Measurements from ENCODE around the gene CCDC47.

The CCDC47 gene, protein sequence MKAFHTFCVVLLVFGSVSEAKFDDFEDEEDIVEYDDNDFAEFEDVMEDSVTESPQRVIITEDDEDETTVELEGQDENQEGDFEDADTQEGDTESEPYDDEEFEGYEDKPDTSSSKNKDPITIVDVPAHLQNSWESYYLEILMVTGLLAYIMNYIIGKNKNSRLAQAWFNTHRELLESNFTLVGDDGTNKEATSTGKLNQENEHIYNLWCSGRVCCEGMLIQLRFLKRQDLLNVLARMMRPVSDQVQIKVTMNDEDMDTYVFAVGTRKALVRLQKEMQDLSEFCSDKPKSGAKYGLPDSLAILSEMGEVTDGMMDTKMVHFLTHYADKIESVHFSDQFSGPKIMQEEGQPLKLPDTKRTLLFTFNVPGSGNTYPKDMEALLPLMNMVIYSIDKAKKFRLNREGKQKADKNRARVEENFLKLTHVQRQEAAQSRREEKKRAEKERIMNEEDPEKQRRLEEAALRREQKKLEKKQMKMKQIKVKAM

GRCh38 chr17:63773272-63774140 is at the start of gene CCDC47:
TSS of gene CCDC47 (minus strand) at chr17:63773597. CDS start at chr17:63766175, 7,422 bp downstream.
- peak within 1 kb of the TSS; percentile 91 to 93 for H3K4me3 ChIP-seq (ENCODE audit: low read depth in 1 of 2, low read length in 2 of 2)
- H3K36me3 ChIP-seq (ENCODE audit: control insufficient read depth in 1 of 2, insufficient read depth in 2 of 2, low read length in 2 of 2), result peaks cover 7 to 18% of the 10 kb centered on the region in 2 donors
- H3K9ac ChIP-seq (ENCODE audit: low read depth in 1 of 2, low read length in 2 of 2), result peak within 1 kb of the TSS; percentile 95 to 97
- peak within 1 kb of the TSS; percentile 98 for H3K27ac ChIP-seq (ENCODE audit: low read depth, low read length)
- peaks cover 18 to 24% of the 10 kb centered on the region in 2 donors for H3K4me1 ChIP-seq (ENCODE audit: control insufficient read depth in 1 of 2, insufficient read depth in 2 of 2, low read length in 2 of 2)
- H3K9me3 ChIP-seq (ENCODE audit: control insufficient read depth in 1 of 2, low read length in 2 of 2), result no peaks in the 10 kb centered on the region
- no peaks in the 10 kb centered on the region for H3K27me3 ChIP-seq (ENCODE audit: control insufficient read depth in 1 of 2, insufficient read depth in 2 of 2, low read length in 2 of 2)

GRCh38 chr17:63822537-63822936 is 49.1 kb upstream of the CCDC47 start:
- Histone ChIP-seq H3K27ac (ENCODE audit: low read depth, low read length) (no peak overlapping the region), H3K9ac (ENCODE audit: low read depth in 1 of 2, low read length in 2 of 2) (no peak overlapping the region), H3K4me1 (ENCODE audit: control insufficient read depth in 1 of 2, insufficient read depth in 2 of 2, low read length in 2 of 2) (peaks cover 8 to 21% of the 10 kb centered on the region in 2 donors), H3K27me3 (ENCODE audit: control insufficient read depth in 1 of 2, insufficient read depth in 2 of 2, low read length in 2 of 2) (no peaks in the 10 kb centered on the region), H3K36me3 (ENCODE audit: control insufficient read depth in 1 of 2, insufficient read depth in 2 of 2, low read length in 2 of 2) (peaks cover 70 to 80% of the 10 kb centered on the region in 2 donors), H3K4me3 (ENCODE audit: low read depth in 1 of 2, low read length in 2 of 2) (no peak overlapping the region), H3K9me3 (ENCODE audit: control insufficient read depth in 1 of 2, low read length in 2 of 2) (no peaks in the 10 kb centered on the region)

GRCh38 chr17:63821804-63822203 is 48.4 kb upstream of the CCDC47 start:
- peaks cover 8 to 21% of the 10 kb centered on the region in 2 donors for H3K4me1 ChIP-seq (ENCODE audit: control insufficient read depth in 1 of 2, insufficient read depth in 2 of 2, low read length in 2 of 2)
- H3K9me3 ChIP-seq (ENCODE audit: control insufficient read depth in 1 of 2, low read length in 2 of 2), result no peaks in the 10 kb centered on the region
- H3K4me3 ChIP-seq (ENCODE audit: low read depth in 1 of 2, low read length in 2 of 2), result no peak overlapping the region
- H3K27ac ChIP-seq (ENCODE audit: low read depth, low read length), result no peak overlapping the region
- peaks cover 77 to 87% of the 10 kb centered on the region in 2 donors for H3K36me3 ChIP-seq (ENCODE audit: control insufficient read depth in 1 of 2, insufficient read depth in 2 of 2, low read length in 2 of 2)
- H3K27me3 ChIP-seq (ENCODE audit: control insufficient read depth in 1 of 2, insufficient read depth in 2 of 2, low read length in 2 of 2), result no peaks in the 10 kb centered on the region
- no peak overlapping the region for H3K9ac ChIP-seq (ENCODE audit: low read depth in 1 of 2, low read length in 2 of 2)

DNA sequence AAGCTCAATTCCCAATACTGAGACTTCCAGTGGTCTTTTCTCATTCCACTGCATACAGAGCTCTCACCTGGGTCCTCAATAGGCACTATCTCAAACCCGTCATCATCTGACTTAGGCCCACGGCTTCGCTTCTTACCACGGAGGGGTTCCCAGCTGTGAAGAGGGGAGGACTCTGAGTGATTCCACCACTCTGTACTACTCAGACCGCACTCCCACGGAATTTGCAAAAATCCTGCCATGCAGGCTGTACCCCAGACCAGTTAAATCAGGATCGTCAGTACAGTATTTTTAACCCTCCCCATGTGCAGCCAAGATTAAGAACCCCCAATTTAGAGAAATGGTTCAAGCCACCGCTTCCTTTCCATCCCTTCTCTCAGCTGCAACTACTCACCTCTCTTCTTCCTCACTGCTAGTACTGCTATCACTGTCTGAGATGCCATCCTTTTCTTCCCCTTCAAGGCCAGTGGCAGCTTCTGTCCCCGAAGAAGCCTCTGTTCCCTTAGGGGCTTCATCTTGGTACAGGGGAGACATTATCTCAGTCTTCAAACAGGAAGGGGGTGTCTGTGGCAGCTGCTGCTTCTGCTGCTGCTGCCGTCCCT is 47.7 kb upstream of the CCDC47 start:
- no peak overlapping the region for H3K4me3 ChIP-seq (ENCODE audit: low read depth in 1 of 2, low read length in 2 of 2)
- no peak overlapping the region for H3K9ac ChIP-seq (ENCODE audit: low read depth in 1 of 2, low read length in 2 of 2)
- no peak overlapping the region for H3K27ac ChIP-seq (ENCODE audit: low read depth, low read length)
- H3K36me3 ChIP-seq (ENCODE audit: control insufficient read depth in 1 of 2, insufficient read depth in 2 of 2, low read length in 2 of 2), result peaks cover 79 to 94% of the 10 kb centered on the region in 2 donors
- no peaks in the 10 kb centered on the region for H3K27me3 ChIP-seq (ENCODE audit: control insufficient read depth in 1 of 2, insufficient read depth in 2 of 2, low read length in 2 of 2)
- H3K4me1 ChIP-seq (ENCODE audit: control insufficient read depth in 1 of 2, insufficient read depth in 2 of 2, low read length in 2 of 2), result peaks cover 4 to 17% of the 10 kb centered on the region in 2 donors
- no peaks in the 10 kb centered on the region for H3K9me3 ChIP-seq (ENCODE audit: control insufficient read depth in 1 of 2, low read length in 2 of 2)

DNA sequence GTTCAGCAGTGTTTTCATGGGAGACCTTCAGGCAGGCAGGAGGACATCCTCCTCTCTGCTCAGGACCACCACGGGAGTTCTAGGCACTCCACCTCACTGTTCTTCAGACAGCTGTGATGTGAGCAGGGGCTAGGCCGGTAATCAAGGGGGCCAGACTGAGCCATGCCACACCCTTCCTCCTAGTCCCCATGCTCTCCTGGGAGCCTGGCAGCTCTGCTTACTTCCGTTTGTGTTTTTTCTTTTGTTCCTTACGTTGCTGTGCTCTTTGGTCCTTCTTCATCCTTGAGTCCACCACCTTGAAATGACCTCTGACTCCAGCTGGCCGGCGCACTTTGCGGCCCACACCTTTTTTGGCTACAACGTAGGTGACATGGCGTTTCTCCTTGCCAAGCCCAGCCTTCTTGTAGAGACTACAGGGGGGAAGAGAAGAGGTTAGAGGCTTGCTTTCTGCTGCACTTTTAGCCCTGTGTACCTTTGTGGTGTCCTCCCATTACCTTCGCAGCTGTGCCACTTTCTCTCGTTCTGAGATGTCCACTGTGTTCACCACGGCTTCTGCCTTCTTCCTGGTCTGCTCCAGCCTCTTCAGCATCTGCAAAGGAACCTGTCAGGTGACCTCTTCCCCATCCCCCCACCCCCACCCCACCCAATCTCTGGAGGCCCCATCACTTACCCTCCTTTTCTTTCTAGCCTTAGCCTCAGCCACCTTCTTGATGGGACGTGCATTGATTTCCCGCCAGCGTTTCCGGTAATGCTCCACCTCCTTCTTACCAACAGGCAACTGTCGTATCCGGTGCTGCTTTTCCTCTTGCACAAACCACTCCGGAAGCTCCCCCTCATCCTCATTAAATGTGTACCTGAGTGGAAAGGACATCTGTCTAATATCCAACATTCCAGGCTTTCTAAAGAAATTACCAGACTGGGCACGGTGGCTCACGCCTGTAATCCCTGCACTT is 46.5 kb upstream of the CCDC47 start:
- Histone ChIP-seq H3K4me1 (ENCODE audit: control insufficient read depth in 1 of 2, insufficient read depth in 2 of 2, low read length in 2 of 2) (peaks cover 0 to 8% of the 10 kb centered on the region in 2 donors), H3K27me3 (ENCODE audit: control insufficient read depth in 1 of 2, insufficient read depth in 2 of 2, low read length in 2 of 2) (no peaks in the 10 kb centered on the region), H3K9me3 (ENCODE audit: control insufficient read depth in 1 of 2, low read length in 2 of 2) (no peaks in the 10 kb centered on the region), H3K4me3 (ENCODE audit: low read depth in 1 of 2, low read length in 2 of 2) (no peak overlapping the region), H3K27ac (ENCODE audit: low read depth, low read length) (peak overlapping the region; percentile 39), H3K9ac (ENCODE audit: low read depth in 1 of 2, low read length in 2 of 2) (no peak overlapping the region), H3K36me3 (ENCODE audit: control insufficient read depth in 1 of 2, insufficient read depth in 2 of 2, low read length in 2 of 2) (peaks cover 82 to 96% of the 10 kb centered on the region in 2 donors)

DNA sequence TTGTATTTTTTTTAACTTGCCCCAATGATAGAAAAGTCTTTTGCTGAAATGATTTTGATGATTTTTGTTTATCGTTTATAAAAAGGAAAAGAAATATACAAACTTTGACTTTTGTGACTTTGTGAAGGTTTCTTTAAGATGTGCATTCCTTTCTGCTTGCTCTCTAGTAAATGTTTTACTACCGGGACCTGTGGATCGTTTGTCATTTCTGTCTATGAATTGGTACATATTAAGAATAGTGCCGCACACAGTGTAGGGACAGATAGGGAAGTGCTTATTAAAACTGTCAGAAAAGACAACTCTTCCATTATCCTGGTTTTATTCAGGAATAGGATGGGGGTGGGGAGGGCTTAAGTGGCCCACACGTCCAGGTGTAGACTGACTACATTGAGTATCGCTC is 45.7 kb upstream of the CCDC47 start:
- Histone ChIP-seq H3K4me3 (ENCODE audit: low read depth in 1 of 2, low read length in 2 of 2) (no peak overlapping the region), H3K4me1 (ENCODE audit: control insufficient read depth in 1 of 2, insufficient read depth in 2 of 2, low read length in 2 of 2) (peaks cover 0 to 8% of the 10 kb centered on the region in 2 donors), H3K9ac (ENCODE audit: low read depth in 1 of 2, low read length in 2 of 2) (no peak overlapping the region), H3K36me3 (ENCODE audit: control insufficient read depth in 1 of 2, insufficient read depth in 2 of 2, low read length in 2 of 2) (peaks cover 79 to 96% of the 10 kb centered on the region in 2 donors), H3K27me3 (ENCODE audit: control insufficient read depth in 1 of 2, insufficient read depth in 2 of 2, low read length in 2 of 2) (no peaks in the 10 kb centered on the region), H3K9me3 (ENCODE audit: control insufficient read depth in 1 of 2, low read length in 2 of 2) (no peaks in the 10 kb centered on the region), H3K27ac (ENCODE audit: low read depth, low read length) (peak overlapping the region; percentile 39)

GRCh38 chr17:63817736-63818385 is 44.5 kb upstream of the CCDC47 start:
- H3K4me3 ChIP-seq (ENCODE audit: low read depth in 1 of 2, low read length in 2 of 2), result no peak overlapping the region
- H3K9ac ChIP-seq (ENCODE audit: low read depth in 1 of 2, low read length in 2 of 2), result no peak overlapping the region
- H3K4me1 ChIP-seq (ENCODE audit: control insufficient read depth in 1 of 2, insufficient read depth in 2 of 2, low read length in 2 of 2), result peaks cover 0 to 8% of the 10 kb centered on the region in 2 donors
- peaks cover 79 to 97% of the 10 kb centered on the region in 2 donors for H3K36me3 ChIP-seq (ENCODE audit: control insufficient read depth in 1 of 2, insufficient read depth in 2 of 2, low read length in 2 of 2)
- H3K9me3 ChIP-seq (ENCODE audit: control insufficient read depth in 1 of 2, low read length in 2 of 2), result no peaks in the 10 kb centered on the region
- no peak overlapping the region for H3K27ac ChIP-seq (ENCODE audit: low read depth, low read length)
- H3K27me3 ChIP-seq (ENCODE audit: control insufficient read depth in 1 of 2, insufficient read depth in 2 of 2, low read length in 2 of 2), result no peaks in the 10 kb centered on the region

GRCh38 chr17:63816669-63817068 is 43.3 kb upstream of the CCDC47 start:
- no peaks in the 10 kb centered on the region for H3K27me3 ChIP-seq (ENCODE audit: control insufficient read depth in 1 of 2, insufficient read depth in 2 of 2, low read length in 2 of 2)
- H3K4me3 ChIP-seq (ENCODE audit: low read depth in 1 of 2, low read length in 2 of 2), result no peak overlapping the region
- peaks cover 0 to 8% of the 10 kb centered on the region in 2 donors for H3K4me1 ChIP-seq (ENCODE audit: control insufficient read depth in 1 of 2, insufficient read depth in 2 of 2, low read length in 2 of 2)
- no peaks in the 10 kb centered on the region for H3K9me3 ChIP-seq (ENCODE audit: control insufficient read depth in 1 of 2, low read length in 2 of 2)
- H3K36me3 ChIP-seq (ENCODE audit: control insufficient read depth in 1 of 2, insufficient read depth in 2 of 2, low read length in 2 of 2), result peaks cover 78 to 96% of the 10 kb centered on the region in 2 donors
- no peak overlapping the region for H3K27ac ChIP-seq (ENCODE audit: low read depth, low read length)
- H3K9ac ChIP-seq (ENCODE audit: low read depth in 1 of 2, low read length in 2 of 2), result no peak overlapping the region

DNA sequence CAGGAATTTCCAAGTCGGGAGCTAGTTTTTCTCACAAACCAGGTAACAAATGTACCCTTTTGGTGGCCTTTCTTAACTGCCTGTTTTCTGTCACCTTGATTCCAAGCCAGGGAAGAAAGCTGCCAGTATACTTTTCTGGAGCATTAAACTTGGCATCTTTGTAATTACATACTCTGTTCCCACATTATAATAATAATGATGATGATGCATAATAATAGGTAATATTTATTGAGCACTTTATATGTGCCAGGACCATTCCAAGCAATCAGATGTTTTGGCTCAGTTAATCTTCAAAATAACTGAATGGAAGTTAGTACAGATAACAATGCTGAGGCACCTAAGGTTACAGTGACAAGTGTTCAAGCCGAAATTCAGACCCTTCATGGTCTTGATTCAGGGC is 42.7 kb upstream of the CCDC47 start:
- Histone ChIP-seq H3K9ac (ENCODE audit: low read depth in 1 of 2, low read length in 2 of 2) (no peak overlapping the region), H3K4me1 (ENCODE audit: control insufficient read depth in 1 of 2, insufficient read depth in 2 of 2, low read length in 2 of 2) (peaks cover 0 to 8% of the 10 kb centered on the region in 2 donors), H3K27ac (ENCODE audit: low read depth, low read length) (no peak overlapping the region)

More for the DNA sequence above, 42.7 kb upstream of the CCDC47 start:
- Histone ChIP-seq H3K27me3 (ENCODE audit: control insufficient read depth in 1 of 2, insufficient read depth in 2 of 2, low read length in 2 of 2) (no peaks in the 10 kb centered on the region), H3K36me3 (ENCODE audit: control insufficient read depth in 1 of 2, insufficient read depth in 2 of 2, low read length in 2 of 2) (peaks cover 78 to 96% of the 10 kb centered on the region in 2 donors), H3K9me3 (ENCODE audit: control insufficient read depth in 1 of 2, low read length in 2 of 2) (no peaks in the 10 kb centered on the region), H3K4me3 (ENCODE audit: low read depth in 1 of 2, low read length in 2 of 2) (no peak overlapping the region)
